ENCODE measurements around the gene CEBPA.

The CEBPA gene

DNA sequence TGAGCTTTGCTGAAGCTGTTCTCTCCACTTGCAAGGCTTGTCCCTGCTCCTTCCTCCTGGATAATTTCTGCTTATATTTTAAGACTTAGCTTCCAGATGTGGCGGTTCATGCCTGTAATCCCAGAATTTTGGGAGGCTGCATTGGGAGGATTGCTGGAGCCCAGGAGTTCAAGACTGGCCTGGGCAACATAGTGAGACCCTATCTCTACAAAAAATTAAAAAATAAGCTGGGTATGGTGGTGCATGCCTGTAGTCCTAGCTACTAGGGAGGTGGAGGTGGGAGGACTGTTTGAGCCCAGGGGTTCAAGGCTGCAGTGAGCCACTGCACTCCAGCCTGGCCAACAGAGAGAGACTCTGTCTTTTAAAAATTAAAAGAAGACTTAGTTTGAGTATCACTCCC, 31.6 kb downstream of the CEBPA start:
- DNase-seq = no peak

DNA sequence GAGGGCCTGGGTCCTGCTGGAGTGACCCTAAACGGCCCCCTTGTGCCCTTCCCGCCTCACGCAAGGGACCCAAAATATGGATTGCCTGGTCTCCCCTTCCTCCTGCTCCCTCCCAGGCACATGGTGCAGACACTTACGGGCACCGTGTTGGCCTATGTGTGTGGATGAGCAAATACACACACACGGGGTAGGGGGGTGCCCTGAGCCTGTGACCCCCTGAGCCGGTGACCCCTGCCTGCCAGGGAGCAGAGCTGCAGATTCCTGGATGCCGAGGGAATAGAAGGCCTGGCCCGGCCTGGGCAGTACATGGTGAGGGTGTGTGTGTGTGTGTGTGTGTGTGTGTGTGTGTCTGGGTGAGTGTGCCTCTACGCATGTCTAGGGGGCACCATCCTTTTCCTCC, 33.3 kb downstream of the CEBPA start:
- DNase-seq = no peak

GRCh38 chr19:33268162-33268991, 34.0 kb downstream of the CEBPA start:
- no peak for DNase-seq

DNA sequence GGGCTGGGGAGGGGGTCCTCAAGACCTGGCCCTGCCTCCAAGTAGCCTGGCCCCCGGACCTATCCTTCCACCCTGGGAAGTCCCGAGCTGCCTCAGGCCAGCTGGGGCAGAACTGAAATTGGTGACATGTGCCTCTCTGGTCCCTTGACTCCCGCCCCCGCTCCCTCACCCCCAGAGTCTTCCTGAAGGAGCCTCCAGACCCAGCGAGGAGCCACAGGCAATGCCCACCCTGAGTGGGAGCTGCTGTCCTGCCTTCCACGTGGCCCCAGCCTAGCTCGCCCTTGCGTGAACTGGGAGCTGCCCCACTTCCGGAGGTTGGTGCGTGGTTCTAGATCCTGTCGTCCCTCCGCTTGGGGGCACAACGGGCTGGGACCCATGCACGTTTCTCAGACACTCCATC, 34.6 kb downstream of the CEBPA start:
- no peak for DNase-seq

GRCh38 chr19:33266974-33267484, 35.3 kb downstream of the CEBPA start:
- DNase-seq = no peak

DNA sequence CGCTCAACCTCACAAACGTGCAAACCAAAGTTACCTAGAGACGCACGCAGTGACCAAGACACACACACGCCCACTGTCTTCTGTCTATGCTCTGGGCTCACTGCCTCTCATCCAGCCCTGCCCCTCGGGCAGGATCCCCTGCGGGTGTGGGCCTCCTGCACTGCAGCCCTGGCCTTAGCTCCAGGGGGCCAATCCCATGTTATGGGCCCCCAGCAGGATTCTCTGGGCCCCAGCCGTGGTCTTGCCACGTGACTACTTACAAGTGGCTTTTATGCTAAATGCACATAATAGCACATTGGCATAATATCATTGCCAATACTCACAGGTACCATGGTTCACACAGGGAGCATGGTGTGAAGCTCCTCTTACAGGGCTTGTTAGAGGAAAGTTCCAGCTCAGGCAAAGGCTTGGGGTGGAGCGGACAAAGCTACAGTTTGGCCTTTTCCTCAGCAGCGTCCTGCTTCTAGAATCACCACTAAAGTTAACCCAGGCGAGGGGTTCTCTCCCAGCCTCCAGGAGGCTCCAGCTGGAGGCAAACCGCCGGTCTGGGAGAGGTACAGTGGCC, 37.4 kb downstream of the CEBPA start:
- no peak for DNase-seq

DNA sequence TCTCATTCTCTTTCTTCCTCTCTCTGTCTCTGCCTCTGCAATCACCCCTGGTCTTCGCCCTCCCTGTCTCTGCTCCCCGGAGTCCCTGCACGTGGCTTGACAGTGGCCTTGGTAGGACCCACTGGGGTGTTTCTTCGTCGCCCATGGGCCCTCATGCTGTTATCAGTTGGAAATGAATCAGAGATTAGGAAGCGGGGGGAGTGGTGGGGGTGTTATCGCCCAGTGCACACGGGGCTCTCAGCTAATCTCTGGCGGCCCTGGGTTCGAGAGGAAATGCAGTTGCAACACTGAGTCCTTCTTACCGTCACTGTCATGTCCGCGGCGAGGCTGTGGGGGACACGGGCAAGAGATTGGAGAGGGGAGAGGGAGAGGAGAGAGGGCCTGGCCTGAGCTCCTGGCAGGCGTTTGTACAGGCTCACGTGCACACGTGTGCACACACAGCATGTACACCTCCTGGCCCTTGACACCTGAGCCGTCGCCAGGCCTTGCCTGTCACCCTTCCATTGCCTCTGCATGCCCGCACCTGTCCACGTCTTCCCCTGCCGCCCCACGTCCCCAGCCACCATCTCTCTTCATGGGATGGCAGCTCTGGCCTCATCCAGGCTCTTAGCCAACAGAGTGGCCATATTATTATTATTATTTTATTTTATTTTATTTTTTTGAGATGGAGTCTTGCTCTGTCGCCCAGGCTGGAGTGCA, 38.9 kb downstream of the CEBPA start:
- no peak for DNase-seq

DNA sequence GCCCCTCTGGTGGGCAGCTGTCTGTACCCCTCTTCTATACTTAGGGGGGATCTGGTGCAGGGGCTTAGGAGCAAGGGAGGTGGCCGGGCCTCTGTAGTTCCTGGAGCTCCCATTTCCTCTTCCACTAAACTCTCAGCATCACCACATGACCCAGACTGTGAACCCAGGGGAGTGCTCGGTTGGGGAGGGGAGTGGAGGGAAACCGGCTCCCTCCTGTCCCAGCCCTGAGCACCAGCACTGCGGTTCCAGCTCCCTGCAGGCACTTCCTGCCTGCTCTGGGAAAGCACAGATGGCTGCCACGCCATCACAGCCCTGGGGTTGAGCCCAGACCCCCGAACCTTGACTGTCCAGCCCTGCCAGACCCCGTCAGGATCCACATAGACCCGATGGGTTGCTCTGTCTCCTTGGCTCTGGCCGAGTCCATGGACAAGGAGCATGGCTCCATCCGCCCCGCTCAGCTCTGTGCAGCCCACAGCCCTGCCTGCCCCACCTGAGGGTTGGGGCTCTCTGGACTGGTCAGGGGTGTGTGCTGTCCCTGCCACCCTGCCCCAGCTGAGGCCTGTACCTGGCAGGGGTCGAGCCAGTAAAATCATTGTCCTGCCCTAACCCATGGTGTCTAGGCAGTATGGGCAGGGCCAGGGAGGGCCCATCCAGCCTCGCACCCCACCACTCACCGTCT, 40.7 kb downstream of the CEBPA start:
- DNase-seq = no peak

GRCh38 chr19:33260628-33261418, 41.5 kb downstream of the CEBPA start:
- DNase-seq = no peak

DNA sequence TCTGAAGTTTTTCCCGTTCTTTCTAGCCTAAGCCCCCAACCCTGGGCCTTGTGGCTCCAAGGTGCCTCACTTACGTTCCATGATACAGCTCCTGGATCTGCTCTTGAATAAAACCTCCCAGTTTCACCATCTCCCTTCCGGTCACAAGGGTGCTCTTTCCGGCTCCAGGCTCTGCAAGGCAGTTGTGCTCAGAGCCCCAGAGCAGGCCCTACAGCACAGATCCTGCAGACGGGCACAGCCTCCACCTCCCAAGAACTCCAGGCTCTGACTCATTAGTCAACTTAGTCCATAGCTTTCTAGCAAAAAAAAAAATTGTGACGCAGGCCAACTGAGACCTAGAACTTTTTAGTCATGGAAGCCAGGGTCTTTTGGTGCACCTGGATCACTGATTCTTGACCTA, 42.8 kb downstream of the CEBPA start:
- DNase-seq = no peak

DNA sequence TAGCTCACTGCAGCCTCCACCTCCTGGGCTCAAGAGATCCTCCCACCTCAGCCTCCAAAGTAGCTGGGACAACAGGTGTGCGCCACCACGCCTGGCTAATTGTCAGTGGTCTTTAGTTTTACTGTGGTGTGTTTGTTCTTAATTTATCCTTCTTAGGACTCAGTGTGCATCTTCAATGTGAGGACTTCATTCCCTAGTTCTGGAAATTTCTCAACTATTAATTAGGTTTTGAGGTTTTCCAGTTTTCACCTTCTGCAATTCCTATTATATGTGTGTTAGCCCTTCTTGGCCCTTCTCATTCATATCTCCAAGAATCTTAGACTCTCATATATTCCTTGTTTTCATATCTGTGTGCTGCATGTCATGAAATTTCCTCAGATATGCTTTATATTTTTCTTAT, 44.5 kb downstream of the CEBPA start:
- no peak for DNase-seq

DNA sequence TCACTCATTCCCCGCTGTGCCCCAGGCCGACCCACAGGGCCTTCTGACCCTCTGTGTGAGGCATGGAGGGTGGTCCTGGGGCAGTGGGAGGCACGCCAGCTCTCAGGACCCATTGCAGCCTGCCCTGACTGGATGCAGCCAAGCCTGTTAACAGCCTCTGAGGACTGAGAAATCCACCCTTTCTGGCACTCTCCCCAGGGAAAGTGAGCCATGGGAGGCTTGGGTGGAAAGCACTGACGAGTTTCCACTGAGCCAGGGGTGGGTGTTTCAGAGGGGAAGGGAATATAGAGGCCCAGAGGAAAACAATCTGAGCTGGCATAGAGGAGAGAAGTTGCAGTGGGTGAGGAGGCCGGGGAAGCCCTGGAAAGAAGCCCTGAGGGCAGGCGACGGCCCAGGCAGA, 46.1 kb downstream of the CEBPA start:
- DNase-seq = no peak

- DNase-seq = no peak
Measured at GRCh38 chr19:33255781-33256180, 46.6 kb downstream of the CEBPA start.

DNA sequence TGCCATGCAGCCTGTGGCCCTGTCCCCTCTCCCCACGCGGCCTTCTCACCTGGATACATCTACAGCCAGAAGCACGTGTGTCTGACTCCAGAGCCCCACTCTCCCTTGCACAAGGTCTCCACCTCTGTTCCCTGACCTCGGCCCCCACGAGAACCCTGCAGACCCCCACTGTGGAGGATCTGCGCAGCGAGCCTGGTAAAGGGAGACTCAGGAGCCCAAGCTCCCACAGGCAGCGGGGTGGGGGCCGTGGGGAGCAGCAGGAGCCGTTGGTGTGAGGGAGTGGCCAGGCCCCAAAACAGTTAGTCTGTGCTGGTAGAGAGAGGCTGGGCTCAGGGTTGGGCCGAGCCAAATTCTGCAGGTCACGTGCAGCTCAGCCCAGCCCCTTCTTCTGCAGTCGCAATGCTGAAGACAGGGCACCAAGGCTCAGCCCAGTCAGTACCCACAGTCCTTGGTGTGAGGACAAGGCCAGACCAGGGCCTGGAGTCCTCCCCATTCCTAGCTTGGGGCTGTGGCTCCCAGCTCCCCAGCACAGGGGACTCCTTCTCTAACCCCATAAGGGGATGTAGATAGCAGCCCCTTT, 48.0 kb downstream of the CEBPA start:
- DNase-seq = no peak

DNA sequence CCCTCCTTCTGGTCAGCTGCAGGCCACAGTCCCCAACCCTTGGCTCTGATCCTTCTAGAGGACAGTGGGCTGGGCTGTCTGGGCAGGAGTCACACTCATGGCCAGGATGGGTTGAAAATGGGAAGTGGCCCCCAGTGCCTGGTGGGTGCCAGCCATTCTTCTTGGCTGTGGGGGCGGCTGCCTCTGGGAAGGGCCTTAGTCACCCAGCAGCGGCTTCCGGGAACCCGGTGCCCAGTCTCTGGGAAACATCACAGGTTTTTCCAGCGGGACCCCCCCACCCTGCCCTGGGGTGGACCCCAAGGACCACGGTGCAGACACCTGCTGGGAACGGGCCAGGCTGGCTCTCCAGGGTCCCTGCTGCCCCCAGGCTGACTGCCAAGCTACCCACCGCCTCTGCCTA, 49.4 kb downstream of the CEBPA start:
- no peak for DNase-seq

DNA sequence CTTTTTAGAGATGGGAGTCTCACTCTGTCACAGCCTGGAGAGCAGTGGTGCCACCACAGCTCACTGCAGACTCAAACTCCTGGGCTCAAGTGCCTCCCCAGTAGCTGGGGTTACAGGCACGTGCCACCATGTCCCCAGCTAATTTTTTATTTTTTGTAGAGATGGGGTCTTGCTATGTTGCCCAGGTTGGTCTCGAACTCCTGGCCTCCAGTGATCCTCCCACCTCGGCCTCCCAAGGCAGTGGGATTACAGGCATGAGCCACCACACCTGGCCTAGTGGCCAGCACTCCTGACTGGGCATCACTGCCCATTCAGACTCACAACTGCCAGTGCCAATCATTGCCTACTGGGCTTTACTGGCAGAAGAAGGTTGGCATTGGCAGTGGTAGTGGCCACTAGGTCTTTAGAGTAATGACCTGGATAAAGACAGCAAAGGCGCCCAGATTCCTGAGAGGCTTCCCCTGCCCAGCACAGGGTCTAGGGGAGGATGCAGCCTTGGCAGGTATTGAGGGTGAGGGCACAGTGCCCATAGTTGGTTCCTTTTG, 49.8 kb downstream of the CEBPA start:
- DNase-seq = no peak

DNA sequence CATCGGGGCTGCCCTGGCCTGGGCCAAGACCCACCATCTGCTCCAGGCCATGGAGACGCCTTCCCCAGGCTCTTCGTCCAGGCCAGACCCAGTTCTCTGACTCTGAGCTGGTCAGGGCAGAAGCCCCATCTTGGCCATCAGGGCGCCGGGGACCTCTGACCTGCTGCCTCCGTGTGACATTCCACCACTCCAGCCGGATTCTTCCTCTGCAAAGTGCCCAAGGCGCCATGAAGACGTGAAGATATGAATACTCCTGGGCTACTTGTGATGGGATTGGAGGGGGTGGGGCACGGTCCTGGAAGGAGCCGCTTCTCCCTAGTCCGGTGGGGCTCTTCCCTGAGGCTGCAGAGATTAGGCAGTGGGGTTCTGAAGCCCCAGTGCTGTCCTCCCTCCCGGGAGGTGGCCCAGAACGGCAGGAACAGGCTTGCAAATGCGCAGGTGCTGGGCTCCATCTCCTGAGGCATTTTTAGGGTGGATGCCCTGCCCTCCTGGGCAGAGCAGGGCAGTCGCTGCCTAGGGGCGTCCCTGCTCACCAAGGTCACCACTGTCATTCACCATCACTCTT, 50.7 kb downstream of the CEBPA start:
- DNase-seq = no peak

- DNase-seq = no peak
Measured at GRCh38 chr19:33251076-33251475, 51.3 kb downstream of the CEBPA start.

GRCh38 chr19:33250500-33250899, 51.8 kb downstream of the CEBPA start:
- DNase-seq = no peak

Measured in stimulated activated CD4-positive, alpha-beta T cell treated with anti-CD3 and anti-CD28 coated beads, Interleukin-15, amount 100 ng/mL, for 24 hours (primary cell).